T-helper 9 cell (primary cell): Measurements from ENCODE around the gene ADGRF3.
A peak's percentile ranks its signal among the peaks of the same experiment; 100 is the strongest.
"Not testable (repeated sequence)": the region's sequence is repeated elsewhere in the genome, so short reads cannot be mapped to it uniquely, and the experiment has no call there.

Source experiments
- DNase-seq: peaks from one replicate; pipeline ENCODE4 v3.0.0-alpha.2; 2020
- total RNA-seq, 2 donors: gene quantifications; one replicate each; lab custom pipeline; 2026; lab: John Stamatoyannopoulos, UW

The ADGRF3 gene, protein sequence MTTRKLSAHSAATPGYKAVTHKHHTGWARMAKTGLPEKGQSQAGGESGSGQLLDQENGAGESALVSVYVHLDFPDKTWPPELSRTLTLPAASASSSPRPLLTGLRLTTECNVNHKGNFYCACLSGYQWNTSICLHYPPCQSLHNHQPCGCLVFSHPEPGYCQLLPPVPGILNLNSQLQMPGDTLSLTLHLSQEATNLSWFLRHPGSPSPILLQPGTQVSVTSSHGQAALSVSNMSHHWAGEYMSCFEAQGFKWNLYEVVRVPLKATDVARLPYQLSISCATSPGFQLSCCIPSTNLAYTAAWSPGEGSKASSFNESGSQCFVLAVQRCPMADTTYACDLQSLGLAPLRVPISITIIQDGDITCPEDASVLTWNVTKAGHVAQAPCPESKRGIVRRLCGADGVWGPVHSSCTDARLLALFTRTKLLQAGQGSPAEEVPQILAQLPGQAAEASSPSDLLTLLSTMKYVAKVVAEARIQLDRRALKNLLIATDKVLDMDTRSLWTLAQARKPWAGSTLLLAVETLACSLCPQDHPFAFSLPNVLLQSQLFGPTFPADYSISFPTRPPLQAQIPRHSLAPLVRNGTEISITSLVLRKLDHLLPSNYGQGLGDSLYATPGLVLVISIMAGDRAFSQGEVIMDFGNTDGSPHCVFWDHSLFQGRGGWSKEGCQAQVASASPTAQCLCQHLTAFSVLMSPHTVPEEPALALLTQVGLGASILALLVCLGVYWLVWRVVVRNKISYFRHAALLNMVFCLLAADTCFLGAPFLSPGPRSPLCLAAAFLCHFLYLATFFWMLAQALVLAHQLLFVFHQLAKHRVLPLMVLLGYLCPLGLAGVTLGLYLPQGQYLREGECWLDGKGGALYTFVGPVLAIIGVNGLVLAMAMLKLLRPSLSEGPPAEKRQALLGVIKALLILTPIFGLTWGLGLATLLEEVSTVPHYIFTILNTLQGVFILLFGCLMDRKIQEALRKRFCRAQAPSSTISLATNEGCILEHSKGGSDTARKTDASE
- total RNA-seq: 0.70 to 1.7 reads per million in 2 donors

DNA sequence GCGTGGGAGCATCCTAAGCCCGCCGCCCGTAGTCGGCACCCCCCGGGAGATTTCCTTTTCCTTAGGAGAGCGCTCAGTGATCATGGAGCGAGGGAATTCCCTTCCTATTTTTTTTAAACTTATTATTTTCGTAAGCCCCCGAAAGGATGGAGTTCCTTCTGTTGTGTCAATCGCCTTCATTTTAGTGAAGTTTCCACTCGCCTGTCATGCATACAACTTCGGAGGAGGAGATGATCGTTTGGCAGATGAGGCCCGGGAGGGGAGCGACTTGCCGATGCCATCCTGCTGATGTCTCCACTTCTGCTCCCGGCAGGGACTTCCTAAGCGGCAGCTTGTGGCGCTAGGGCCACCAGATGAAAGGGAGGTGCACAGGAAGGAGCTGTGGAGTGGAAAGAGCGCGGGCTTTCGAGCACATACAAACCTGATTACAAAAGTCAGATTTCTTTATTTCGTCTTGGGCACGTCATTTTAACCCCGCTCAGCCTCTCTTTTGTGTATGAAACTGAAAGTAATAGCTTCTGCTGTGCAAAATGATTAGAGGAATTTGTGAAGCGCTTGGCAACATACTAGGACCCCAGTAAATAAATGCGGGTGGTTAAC is at the start of gene ADGRF3:
Gene ADGRF3 (minus strand): TSS at position 336 of the 600 bp plus-strand sequence. CDS start 555 bp downstream, outside the sequence.
- DNase-seq: peak; percentile 47

DNA sequence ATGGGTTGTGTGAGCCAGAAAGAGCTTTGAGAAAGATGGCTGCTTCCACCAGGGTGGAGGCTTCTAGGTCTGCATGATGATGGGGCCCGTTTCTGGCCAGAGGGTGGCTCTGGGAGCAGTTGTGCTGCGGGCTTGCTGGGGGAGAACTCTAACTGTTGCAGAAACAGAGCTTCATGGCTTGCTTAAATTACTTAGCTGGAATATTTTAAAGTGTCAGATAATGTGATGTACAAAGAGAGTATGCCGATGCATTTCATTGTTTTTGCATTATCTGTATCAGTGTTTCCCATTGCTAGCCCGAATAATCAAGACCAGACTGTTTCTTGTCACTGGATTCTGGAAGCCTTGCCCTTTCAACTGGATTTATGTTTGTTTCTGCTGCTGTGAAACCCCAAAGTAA is 48.8 kb upstream of the ADGRF3 start:
- DNase-seq: no peak

DNA sequence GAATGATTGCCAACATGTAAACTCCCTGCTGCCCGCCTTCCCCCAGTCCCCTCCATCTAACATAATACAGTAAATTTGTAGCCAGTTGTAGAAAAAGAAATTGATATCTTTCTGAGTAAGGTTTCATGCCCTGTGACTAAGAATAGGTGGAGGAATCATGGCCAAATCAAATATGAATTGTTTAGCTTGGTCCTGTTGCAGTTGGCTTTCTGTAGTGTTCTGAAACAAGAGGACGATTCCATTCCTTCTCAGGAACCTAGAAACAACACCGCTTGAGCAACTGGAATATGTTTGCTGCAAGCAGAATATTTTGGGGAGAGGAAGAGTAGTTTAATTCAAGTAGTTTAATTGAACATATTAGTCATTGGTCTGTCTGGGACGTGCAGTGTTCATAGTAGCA is 48.1 kb upstream of the ADGRF3 start:
- no peak for DNase-seq

DNA sequence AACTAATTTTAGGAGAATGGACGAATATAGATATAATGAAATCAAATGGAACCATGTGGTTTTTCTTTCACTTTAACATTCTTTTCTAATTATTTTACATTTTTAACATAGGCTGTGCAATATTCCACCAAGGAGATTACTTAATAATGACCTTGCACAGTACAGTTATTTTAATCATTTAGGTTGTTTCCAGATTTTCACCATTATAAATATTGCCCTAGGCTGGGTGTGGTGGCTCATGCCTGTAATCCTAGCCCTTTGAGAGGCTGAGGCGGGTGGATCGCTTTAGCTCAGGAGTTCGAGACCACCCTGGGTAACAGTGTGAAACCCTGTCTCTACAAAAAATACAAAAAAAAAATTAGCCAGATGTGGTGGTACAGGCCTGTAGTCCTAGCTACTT is 40.6 kb upstream of the ADGRF3 start:
- DNase-seq: no peak

DNA sequence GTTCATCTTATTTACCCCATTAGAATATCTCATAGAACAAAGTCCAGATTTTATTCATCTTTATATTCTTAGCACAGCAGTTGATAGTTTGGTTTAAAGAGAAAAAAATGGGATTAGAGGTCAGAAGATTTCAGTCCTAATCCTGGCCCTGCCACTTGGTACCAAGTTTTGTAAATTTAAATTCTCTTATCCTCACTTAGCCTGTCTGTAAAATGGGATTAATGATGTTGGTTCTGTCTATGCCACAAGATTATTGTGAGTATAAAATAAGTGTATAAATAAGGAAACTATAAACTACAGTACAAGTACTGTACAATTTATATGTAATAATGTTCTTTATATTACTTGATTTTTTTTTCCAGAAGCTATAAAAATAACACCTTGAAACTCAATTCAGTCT is 38.0 kb upstream of the ADGRF3 start:
- no peak for DNase-seq

DNA sequence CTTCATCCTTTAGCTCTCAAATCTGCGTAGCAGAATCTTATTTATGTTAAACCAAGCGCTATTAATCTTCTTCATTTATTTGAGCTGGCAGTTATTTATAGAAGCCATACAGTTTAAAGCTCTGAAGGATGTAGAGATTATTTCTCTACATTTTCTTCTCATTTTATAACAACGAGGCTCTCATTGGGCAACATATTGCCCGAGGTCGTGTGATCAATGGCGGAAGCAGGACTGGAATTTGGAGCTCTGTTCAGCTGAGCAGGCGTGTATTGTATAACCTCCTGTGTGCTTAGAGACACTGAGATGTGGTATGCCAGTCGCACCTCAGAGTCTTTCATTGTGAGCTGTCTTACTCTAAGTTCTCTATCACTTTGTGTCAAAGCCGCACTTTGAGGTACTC is 37.6 kb upstream of the ADGRF3 start:
- no peak for DNase-seq

DNA sequence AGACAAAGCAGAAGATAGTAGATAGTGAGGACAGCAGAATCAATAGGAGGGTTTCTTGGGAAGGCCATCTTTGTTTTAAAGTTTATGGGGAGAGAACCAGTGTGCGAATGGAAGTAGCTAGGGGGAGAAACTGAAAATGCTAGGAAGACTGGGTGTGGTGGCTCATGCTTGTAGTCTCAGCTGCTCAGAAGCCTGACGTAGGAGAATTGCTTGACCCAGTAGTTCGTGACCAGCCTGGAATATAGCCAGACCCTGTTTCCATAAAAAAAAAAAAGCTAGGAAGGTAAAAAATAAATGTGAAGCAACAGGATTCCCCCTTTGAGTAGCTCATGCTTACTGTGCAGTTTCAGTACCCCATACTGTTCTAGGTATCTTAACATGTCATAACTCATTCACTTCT is 36.0 kb upstream of the ADGRF3 start:
- no peak for DNase-seq

DNA sequence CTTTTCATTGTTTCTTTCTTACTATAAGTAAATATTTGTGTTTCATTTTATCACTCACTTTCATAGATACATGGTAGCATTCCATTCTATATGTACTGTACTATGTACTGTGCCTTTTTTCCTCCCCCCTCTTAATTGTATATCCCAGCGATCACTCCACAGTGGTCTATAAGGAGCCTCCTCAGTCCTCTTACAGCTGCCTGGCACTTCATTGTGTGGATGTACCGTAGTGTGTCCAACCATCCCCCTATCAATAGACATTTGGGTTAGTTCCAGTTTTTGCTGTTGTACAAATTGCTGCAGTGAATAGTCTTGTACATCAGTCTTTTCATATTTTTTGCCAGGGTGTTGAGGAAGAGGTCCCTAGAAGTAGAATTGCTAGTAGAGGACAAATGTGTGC is 33.7 kb upstream of the ADGRF3 start:
- DNase-seq: no peak

DNA sequence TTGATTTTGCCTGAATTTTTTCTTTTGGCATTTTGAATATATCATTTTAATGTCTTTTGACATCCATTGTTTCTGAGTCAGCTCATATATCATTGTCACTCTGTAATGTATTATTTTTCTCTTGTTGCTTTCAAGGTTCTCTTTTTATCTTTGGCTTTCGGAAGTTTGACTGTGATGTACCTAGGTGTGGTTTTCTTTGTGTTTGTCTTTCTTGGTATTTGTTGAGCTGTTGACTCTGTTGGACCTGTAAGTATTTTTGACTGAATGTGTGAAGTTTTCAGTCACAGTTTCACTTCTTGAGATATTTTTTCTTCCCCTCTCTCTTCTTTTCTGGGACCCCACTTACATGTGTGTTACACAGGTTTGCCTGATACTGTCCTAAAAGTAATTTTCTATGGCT is 30.2 kb upstream of the ADGRF3 start:
- no peak for DNase-seq

DNA sequence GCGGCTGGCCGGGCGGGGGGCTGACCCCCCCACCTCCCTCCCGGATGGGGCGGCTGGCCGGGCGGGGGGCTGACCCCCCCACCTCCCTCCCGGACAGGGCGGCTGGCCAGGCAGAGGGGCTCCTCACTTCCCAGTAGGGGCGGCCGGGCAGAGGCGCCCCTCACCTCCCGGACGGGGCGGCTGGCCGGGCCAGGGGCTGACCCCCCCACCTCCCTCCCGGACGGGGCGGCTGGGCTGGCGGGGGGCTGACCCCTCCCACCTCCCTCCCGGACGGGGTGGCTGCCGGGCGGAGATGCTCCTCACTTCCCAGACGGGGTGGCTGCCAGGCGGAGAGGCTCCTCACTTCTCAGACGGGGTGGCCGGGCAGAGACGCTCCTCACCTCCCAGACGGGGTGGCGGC is 24.3 kb upstream of the ADGRF3 start:
- DNase-seq: not testable (repeated sequence)

DNA sequence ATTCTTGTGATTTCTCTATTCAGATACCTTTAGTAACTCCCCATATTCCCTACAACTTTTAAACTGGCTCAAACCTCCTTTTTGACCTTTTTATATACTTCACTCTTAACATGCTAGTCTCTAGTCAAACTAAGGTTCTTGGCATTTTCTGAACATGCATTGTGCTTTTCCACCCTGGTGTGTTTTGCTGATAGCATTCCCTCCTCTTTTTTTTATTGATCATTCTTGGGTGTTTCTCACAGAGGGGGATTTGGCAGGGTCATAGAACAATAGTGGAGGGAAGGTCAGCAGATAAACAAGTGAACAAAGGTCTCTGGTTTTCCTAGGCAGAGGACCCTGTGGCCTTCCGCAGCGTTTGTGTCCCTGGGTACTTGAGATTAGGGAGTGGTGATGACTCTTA is 23.1 kb upstream of the ADGRF3 start:
- not testable (repeated sequence) for DNase-seq

DNA sequence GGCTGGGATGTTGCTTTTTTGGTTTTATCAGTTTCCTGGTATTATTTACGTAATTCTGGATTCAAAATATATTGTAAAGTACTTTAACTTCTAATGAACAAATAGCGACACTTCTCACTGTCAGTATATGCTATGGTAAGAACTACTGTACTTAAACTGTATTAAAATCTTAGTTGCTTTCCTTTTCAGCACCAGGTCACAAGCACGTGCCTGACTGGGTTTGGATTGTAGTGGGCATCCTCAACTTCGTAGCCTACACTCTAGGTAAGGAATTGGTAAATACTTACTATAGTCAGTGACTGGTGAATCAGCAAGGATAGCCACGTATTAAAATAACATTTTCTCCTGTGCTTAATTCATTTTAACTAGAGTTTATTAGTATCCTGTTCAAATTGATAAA is 20.4 kb upstream of the ADGRF3 start:
- DNase-seq: no peak

DNA sequence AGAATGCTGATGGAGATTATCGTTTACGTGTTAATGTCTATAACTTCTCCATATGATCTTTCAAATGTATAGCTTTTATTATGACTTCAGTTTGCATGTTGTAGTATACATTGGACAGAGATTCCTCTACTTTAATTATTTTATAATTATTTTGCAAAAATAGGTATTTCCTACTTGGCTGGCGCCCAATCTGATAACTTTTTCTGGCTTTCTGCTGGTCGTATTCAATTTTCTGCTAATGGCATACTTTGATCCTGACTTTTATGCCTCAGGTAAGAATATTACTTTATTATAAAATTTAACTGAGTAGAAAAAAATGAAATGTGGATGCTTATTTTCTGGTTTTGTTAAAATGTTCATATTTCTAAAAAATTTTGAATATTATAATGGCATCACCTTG is 18.1 kb upstream of the ADGRF3 start:
- no peak for DNase-seq

DNA sequence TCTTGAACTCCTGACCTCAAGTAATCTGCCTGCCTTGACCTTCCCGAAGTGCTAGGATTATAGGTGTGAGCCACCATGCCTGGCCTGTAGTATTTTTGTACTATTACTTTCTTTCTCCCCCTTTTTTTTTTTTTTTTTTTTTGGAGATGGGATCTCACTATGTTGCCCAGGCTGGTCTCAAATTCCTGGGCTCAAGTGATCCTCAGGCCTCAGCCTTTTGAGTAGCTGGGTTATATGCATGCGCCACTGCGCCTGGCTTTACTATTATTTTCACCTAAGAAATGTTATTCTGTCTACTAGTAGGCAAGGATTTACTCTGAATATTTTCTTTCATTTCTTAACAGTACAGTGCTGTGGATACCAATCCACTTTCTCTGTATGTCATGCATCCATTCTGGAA is 17.4 kb upstream of the ADGRF3 start:
- no peak for DNase-seq

DNA sequence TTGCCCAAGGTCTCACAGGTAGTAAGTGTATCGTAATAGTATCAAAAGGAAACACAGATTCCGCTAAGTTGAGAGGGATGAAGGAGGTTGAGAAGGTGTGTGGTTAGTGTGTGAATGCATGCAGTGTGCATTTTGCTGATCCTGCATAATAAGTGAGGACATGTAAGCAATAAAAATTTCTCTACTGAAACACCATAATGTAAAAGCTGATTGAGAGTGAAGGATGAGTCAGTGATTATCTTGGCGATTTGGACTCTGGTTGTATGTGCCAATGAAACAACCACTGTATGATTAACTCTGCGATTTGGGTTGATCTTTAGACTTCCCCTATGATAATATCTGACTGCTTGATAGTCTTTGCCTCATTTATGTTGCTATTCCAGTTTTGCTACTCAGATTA is 16.7 kb upstream of the ADGRF3 start:
- no peak for DNase-seq

DNA sequence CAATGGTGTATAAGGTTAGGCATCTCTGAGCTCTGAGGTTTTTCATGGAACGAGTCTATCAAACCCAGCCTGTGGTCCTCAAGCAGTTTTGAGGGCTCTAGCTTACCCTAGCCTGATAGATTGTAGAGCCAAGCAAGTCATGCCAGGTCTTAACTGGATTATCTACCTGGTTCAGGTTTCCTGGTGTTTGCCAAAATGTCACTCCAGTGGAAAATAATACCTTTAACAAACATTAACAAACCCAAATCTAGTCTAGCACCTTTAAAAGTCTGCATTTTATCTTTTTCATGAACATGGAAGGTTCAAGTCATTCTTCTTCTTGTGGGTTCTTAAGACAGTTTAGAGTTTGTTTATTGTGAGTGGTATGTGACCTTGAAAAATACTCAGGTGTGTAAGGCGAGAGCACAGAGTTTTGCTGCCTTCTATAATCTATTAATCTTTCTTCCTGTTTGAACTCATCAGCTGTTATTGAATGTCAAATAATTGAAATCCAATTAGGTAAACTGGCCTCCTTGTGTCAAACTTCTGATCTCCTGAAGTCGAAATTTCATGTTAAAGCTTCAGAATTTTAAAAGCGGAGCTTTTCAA is 13.4 kb upstream of the ADGRF3 start:
- no peak for DNase-seq

DNA sequence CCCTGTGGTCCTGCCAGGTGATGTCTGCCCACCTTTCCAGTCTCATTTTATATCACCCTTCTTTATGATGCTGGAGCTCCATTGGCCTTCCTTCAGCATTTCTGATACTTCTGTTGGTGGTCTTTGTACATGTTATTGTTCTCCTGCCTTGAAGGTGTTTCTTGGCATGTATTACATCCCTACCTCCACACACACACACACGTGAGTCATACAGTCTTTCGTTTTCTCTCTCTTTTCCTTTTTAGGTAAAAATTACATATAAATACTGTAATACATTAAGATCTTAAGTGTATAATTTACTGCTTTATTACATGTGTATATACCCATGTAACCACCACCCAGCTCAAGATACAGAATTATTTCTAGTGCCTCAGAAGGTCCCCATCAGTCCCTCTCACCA is 10.2 kb upstream of the ADGRF3 start:
- DNase-seq: no peak

DNA sequence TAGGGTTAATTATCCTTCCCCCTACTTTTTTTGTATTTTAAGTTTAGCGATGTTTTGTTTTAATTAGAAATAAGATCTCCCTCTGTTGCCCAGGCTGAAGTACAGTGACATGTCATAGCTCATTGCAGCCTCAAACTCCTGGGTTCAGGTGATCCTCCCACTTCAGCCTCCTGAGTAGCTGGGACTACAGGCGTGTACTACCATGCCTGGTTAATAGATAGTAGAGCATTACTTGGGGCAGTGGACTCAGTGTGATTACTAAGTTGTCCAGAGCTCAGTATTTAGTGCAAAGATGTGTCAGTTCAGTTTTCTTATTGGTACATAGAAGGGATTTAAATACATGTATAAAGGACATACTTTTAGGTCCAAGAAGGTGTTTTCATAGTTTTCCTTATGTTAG is 9.5 kb upstream of the ADGRF3 start:
- DNase-seq: no peak

DNA sequence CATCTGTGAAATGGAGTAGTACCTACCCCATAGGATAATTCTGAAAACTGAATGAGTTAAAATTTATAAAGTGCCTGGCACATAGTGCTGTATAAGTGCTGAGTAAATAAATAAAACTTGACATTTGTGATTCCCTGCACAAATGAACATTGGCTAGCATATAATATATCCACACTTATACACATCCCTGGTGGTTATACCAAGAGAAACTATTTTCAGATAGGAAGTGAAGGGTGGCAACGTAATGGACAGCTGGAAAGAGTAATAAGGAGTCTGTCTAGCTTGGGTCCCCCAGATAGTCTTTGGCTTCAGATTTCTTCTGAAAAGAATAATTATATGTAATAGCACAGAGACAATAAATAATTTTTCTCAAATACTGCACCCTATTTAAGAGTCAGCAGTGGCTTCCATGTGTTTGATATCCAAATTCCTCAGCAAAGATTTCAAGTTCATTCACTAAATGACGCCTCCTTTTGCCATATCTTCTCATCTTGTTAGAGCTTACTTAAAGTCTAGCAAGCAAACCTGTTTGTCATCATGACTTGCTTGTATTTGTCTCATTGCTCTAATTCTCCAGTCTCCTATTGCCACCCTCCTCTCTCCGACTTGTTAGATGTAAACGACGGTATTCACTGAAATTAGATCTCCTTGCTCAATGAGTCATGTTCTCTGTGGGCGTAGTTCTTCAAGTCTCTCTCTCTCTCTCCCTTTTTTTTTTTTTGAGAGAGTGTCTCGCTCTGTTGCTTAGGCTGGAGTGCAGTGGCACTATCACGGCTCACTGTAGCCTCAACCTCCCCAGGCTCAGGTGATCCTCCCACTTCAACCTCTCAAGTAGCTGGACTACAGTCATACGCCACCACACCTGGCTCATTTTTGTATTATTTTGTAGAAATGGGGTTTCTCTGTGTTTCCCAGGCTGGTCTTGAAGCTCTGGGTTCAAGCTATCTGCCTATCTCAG is 8.7 kb upstream of the ADGRF3 start:
- DNase-seq: no peak

DNA sequence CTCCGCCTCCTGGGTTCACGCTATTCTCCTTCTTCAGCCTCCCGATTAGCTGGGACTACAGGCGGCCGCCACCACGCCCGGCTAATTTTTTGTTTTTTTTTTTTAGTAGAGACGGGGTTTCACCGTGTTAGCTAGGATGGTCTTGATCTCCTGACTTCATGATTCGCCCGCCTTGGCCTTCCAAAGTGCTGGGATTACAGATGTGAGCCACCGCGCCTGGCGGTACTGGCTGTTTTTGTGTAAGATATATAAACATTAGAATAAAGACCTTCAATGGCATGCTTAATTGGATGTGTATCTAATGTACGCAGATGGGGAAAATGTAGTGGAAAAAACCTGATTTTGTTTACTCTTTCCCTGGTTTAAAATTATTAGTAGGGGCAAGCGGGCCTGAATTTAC is 7.9 kb upstream of the ADGRF3 start:
- not testable (repeated sequence) for DNase-seq

DNA sequence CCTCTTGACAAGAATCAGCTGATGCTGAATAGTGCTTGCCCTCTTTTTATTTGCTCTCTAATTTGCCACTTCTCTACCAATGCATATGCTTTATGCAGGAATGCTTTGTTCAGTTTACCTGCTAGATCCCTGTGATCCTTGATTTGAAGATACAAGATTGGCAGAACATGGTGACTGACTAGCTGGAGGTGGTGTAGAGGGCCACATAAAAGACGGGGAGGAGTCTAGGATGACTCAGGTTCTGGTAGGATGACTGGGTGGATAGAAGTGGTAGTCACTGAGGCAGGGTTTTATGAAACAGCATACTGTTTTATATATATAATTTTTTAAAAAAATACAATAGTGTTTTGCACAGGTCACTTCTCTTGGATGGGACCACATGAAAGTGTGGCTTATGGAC is 6.3 kb upstream of the ADGRF3 start:
- no peak for DNase-seq
